K562 (cell line): ENCODE measurements around the gene NFXL1. TPM values are rescaled to one million over a fixed set of nuclear protein-coding genes. Genes with fewer than 3 reads are reported as not detected.

ENCODE experiments used
- CC2D1A ChIP-seq: fragments of 450-650 bp; IDR thresholded peaks from 2 replicates; pipeline ENCODE4 v1.6.1; 2017; ENCODE audit warnings: mild to moderate bottlenecking
- ERF ChIP-seq: fragments of 450-650 bp; formaldehyde crosslinking; IDR thresholded peaks from 2 replicates; pipeline ENCODE4 v1.4.0; 2020; ENCODE audit warnings: mild to moderate bottlenecking, mixed read lengths
- HEY1 ChIP-seq: fragments of 250-450 bp; sonication (Bioruptor Pico); IDR thresholded peaks from 2 replicates; pipeline ENCODE4 v1.5.0; 2020; ENCODE audit warnings: mild to moderate bottlenecking, moderate library complexity, borderline replicate concordance
- MCM7 ChIP-seq, 2 experiments: fragments of 450-650 bp; IDR thresholded peaks; 2 replicates each; pipeline ENCODE4 v1.6.1; 2016 to 2018
- SMAD2 ChIP-seq: fragments of 150-350 bp; IDR thresholded peaks from 2 replicates; pipeline ENCODE4 v1.6.1; 2014; ENCODE audit warnings: low read depth, mild to moderate bottlenecking, low read length
- ZNF282 ChIP-seq: sonication (generic); formaldehyde crosslinking; IDR thresholded peaks from 2 replicates; pipeline ENCODE4 v1.8.1; 2023; ENCODE audit warnings: missing genetic modification reagents
- ZNF79 ChIP-seq: fragments of 250-450 bp; sonication (Bioruptor Pico); IDR thresholded peaks from 2 replicates; pipeline ENCODE4 v1.4.0; 2020; ENCODE audit warnings: low read depth, mild to moderate bottlenecking, moderate library complexity
- polyA plus RNA-seq, 8 experiments: library from polyadenylated mRNA; depleted of rRNA in 4 of 8; stranded (reverse) in 5 of 8; unstranded in 3 of 8; fragments of >200 nt; fragmentation: Nextera tagmentation in 2 of 8; fragmentation: Illumina TruSeq in 1 of 8; extraction: Ambion mirVana in 2 of 8; extraction: Trizol in 1 of 8; gene quantifications; 2 replicates each; pipeline versions ENCODE4 v1.2.1 to v1.2.3, GENCODE V29; 2011 to 2014; ENCODE audit warnings: inconsistent platforms in 1 of 8, missing spikeins in 1 of 8
- total RNA-seq, 7 experiments: library from RNA; depleted of rRNA in 6 of 7; stranded (reverse); fragments of >200 nt in 6 of 7; fragmentation: Illumina TruSeq in 2 of 7; extraction: Trizol in 2 of 7; gene quantifications; 2 replicates each; pipeline versions ENCODE4 v1.2.1 to v1.2.3, GENCODE V29; 2011 to 2021; ENCODE audit warnings: low replicate concordance in 1 of 7
- TF ChIP-seq, protein P1 (sequence below): fragments of 450-650 bp; IDR thresholded peaks from 2 replicates; pipeline ENCODE4 v1.6.1; 2016; ENCODE audit warnings: borderline replicate concordance
- TF ChIP-seq, protein P2 (sequence below): fragments of 450-650 bp; IDR thresholded peaks from 2 replicates; pipeline ENCODE4 v1.6.1; 2016; ENCODE audit warnings: antibody characterized with exemption
- TF ChIP-seq, protein P3 (sequence below): IDR thresholded peaks from 2 replicates; pipeline ENCODE4 v1.6.1; 2016; ENCODE audit warnings: missing genetic modification characterization, missing compliant biosample characterization
- TF ChIP-seq, protein P4 (sequence below): sonication (generic); formaldehyde crosslinking; IDR thresholded peaks from 2 replicates; pipeline ENCODE4 v1.8.0; 2022; ENCODE audit warnings: missing genetic modification reagents, mild to moderate bottlenecking, borderline replicate concordance

NFXL1 gene
- total and polyA plus RNA-seq, 9 of the 15 experiments (the other 6 are each of a cell fraction or from before 2014, with no cell fraction given) = 7.5 to 27.0 (median 10.6) TPM

DNA sequence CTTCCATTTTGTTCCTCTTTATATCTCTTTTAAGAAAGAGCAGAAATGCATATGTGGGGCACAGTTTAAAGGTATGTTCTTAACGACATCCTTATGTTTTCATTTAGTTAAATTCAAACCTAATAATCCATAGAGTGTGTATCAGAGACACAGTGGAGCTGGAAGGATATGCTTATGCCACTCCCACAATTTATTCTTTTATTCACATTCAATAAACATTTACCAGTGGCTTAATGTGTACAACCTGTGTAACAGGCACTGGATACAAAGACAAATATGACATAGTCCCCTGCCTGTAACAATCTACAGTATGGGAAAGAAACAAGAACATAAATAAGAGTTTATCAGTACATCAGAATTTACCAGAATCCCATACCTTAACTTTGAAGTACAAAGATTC is 54.1 kb downstream of the NFXL1 start (continued):
- TF ChIP-seq ERF (CRISPR knock-in tag) (no peak), HEY1 (CRISPR knock-in tag) (no peak), ZNF282 (CRISPR knock-in tag) (no peak), CC2D1A (no peak), MCM7 (IDR thresholded peaks at IDR 0.05) (no peak), ZNF79 (CRISPR knock-in tag) (no peak), SMAD2 (no peak)
- TF ChIP-seq, protein P1, sequence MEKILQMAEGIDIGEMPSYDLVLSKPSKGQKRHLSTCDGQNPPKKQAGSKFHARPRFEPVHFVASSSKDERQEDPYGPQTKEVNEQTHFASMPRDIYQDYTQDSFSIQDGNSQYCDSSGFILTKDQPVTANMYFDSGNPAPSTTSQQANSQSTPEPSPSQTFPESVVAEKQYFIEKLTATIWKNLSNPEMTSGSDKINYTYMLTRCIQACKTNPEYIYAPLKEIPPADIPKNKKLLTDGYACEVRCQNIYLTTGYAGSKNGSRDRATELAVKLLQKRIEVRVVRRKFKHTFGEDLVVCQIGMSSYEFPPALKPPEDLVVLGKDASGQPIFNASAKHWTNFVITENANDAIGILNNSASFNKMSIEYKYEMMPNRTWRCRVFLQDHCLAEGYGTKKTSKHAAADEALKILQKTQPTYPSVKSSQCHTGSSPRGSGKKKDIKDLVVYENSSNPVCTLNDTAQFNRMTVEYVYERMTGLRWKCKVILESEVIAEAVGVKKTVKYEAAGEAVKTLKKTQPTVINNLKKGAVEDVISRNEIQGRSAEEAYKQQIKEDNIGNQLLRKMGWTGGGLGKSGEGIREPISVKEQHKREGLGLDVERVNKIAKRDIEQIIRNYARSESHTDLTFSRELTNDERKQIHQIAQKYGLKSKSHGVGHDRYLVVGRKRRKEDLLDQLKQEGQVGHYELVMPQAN = no peak
- TF ChIP-seq, protein P2, sequence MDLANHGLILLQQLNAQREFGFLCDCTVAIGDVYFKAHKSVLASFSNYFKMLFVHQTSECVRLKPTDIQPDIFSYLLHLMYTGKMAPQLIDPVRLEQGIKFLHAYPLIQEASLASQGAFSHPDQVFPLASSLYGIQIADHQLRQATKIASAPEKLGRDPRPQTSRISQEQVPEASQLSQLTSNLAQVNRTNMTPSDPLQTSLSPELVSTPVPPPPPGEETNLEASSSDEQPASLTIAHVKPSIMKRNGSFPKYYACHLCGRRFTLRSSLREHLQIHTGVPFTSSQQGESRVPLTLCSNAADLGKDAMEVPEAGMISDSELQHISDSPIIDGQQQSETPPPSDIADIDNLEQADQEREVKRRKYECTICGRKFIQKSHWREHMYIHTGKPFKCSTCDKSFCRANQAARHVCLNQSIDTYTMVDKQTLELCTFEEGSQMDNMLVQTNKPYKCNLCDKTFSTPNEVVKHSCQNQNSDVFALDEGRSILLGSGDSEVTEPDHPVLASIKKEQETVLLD = no peak
- TF ChIP-seq, protein P3, sequence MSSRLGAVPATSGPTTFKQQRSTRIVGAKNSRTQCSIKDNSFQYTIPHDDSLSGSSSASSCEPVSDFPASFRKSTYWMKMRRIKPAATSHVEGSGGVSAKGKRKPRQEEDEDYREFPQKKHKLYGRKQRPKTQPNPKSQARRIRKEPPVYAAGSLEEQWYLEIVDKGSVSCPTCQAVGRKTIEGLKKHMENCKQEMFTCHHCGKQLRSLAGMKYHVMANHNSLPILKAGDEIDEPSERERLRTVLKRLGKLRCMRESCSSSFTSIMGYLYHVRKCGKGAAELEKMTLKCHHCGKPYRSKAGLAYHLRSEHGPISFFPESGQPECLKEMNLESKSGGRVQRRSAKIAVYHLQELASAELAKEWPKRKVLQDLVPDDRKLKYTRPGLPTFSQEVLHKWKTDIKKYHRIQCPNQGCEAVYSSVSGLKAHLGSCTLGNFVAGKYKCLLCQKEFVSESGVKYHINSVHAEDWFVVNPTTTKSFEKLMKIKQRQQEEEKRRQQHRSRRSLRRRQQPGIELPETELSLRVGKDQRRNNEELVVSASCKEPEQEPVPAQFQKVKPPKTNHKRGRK (tag) = no peak
- TF ChIP-seq, protein P4, sequence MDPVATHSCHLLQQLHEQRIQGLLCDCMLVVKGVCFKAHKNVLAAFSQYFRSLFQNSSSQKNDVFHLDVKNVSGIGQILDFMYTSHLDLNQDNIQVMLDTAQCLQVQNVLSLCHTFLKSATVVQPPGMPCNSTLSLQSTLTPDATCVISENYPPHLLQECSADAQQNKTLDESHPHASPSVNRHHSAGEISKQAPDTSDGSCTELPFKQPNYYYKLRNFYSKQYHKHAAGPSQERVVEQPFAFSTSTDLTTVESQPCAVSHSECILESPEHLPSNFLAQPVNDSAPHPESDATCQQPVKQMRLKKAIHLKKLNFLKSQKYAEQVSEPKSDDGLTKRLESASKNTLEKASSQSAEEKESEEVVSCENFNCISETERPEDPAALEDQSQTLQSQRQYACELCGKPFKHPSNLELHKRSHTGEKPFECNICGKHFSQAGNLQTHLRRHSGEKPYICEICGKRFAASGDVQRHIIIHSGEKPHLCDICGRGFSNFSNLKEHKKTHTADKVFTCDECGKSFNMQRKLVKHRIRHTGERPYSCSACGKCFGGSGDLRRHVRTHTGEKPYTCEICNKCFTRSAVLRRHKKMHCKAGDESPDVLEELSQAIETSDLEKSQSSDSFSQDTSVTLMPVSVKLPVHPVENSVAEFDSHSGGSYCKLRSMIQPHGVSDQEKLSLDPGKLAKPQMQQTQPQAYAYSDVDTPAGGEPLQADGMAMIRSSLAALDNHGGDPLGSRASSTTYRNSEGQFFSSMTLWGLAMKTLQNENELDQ (CRISPR knock-in tag) = no peak
- TF ChIP-seq, all 486 proteins: peak for 0
